Omental fat pad (tissue), 4 donors: Measurements from ENCODE around the gene NEK6. TPM values are rescaled to one million over a fixed set of nuclear protein-coding genes. Genes with fewer than 3 reads are reported as not detected.
A peak's percentile ranks its signal among the peaks of the same experiment; 100 is the strongest.

Experiments used
- ATAC-seq: fragments of 150-250 bp; one replicate; pipeline ENCODE4 v1.9.1; 2016; ENCODE audit warnings: mild to moderate bottlenecking, moderate library complexity; ENCODE audit not compliant: low FRiP score
- DNase-seq: peaks from one replicate; pipeline ENCODE4 v3.0.0-alpha.2; 2019; ENCODE audit warnings: low spot score
- total RNA-seq, 4 donors: library from RNA; depleted of rRNA; stranded (reverse); fragments of >200 nt; gene quantifications; one replicate each; pipeline ENCODE4 v1.1.0, GENCODE V29; 2016
- TF ChIP-seq, protein P1 (sequence below), 3 donors: fragments of 450-650 bp; IDR thresholded peaks; one replicate each; pipeline ENCODE4 v1.5.1; 2016 to 2017; ENCODE audit warnings: antibody characterized with exemption in 3 of 3, mild to moderate bottlenecking in 3 of 3, moderate library complexity in 2 of 3

NEK6 gene
- total RNA-seq, 4 donors from 2014 or later: 11.8 to 52.1 (median 29.0) TPM

GRCh38 chr9:124279531-124280175 lies 21.9 kb downstream of the NEK6 start:
- TF ChIP-seq, protein P1, sequence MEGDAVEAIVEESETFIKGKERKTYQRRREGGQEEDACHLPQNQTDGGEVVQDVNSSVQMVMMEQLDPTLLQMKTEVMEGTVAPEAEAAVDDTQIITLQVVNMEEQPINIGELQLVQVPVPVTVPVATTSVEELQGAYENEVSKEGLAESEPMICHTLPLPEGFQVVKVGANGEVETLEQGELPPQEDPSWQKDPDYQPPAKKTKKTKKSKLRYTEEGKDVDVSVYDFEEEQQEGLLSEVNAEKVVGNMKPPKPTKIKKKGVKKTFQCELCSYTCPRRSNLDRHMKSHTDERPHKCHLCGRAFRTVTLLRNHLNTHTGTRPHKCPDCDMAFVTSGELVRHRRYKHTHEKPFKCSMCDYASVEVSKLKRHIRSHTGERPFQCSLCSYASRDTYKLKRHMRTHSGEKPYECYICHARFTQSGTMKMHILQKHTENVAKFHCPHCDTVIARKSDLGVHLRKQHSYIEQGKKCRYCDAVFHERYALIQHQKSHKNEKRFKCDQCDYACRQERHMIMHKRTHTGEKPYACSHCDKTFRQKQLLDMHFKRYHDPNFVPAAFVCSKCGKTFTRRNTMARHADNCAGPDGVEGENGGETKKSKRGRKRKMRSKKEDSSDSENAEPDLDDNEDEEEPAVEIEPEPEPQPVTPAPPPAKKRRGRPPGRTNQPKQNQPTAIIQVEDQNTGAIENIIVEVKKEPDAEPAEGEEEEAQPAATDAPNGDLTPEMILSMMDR (IDR thresholded peaks at IDR 0.05): no peak
- DNase-seq: no peak
- no peak for ATAC-seq

DNA sequence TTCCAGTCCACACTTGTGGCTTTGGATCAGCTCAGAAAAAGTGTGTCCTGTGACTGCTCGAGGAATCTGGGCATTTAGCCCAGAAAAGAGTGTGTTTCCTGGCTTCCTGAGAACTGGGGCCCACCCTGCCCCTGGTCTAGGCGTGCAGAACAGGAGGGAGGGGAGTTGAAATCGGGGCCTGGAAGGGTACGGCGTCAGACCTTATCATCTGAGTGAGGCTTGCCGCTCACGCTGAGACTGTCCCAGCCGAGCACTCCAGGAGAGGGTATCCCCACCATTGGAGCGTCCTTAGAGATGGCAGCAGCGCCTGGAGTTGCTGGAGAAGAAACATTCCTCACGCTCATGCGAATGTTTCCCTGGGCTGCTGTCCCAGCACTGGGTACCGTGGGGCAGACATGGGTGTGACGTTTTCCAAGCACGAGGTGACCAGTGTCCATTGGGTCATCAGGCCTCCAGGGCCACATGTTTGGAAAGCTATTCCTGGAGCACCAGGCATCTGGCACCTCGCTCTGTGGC lies 22.5 kb downstream of the NEK6 start:
- TF ChIP-seq, protein P1 (IDR thresholded peaks at IDR 0.05): no peak
- ATAC-seq: peak; percentile 25
- DNase-seq: no peak

GRCh38 chr9:124281931-124282371 lies 24.2 kb downstream of the NEK6 start:
- DNase-seq: no peak
- no peak for ATAC-seq
- TF ChIP-seq, protein P1 (IDR thresholded peaks at IDR 0.05): no peak

DNA sequence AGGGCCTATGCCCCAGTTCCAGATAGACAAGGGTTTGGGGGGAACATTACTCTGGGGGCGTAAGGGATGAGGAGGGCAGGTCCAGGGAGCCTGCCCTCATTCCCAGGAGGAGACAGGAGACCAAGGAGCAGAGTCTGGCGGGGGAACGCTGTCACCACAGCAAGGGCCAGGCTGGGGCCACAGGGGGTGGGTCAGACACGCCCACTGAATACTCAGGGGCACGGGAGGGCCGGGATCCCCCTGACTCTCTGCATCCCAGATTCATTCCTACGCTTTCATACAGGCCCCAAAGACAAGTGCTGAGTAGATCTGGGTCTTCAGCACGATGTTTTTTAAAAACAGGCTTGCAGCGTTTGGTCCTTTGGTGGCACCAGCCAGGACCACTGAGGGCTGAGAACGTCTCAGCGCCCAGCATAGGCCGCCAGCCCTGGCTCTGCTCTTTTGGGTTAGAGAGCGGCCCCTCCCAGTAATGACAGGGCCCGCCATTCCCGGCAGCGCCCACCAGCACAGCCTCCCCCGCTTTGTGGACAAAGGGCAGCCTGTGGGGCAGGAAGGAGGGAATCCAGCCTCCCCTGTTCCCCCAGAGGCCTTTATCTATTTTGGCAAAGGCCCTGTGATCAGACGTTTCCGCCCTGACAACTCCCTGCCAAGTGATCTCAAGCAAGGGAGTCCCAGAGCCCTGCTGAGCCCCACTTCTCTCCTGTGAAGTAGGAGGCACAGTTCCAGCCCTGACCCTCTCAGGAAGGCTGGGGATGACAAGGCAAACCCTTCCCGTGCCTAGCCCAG lies 24.9 kb downstream of the NEK6 start:
- DNase-seq (peak; percentile 46), ATAC-seq (peak; percentile 51)
- TF ChIP-seq, protein P1 (IDR thresholded peaks at IDR 0.05): no peak

- TF ChIP-seq, protein P1 (IDR thresholded peaks at IDR 0.05): no peak
- no peak for ATAC-seq
- DNase-seq: no peak
Observed at GRCh38 chr9:124283228-124283814, 25.6 kb downstream of the NEK6 start.

- TF ChIP-seq, protein P1 (IDR thresholded peaks at IDR 0.05): no peak
- ATAC-seq: no peak
- no peak for DNase-seq
Observed at GRCh38 chr9:124284237-124284831, 26.6 kb downstream of the NEK6 start.
